ENCODE measurements around the gene LAMP5.

LAMP5 gene

DNA sequence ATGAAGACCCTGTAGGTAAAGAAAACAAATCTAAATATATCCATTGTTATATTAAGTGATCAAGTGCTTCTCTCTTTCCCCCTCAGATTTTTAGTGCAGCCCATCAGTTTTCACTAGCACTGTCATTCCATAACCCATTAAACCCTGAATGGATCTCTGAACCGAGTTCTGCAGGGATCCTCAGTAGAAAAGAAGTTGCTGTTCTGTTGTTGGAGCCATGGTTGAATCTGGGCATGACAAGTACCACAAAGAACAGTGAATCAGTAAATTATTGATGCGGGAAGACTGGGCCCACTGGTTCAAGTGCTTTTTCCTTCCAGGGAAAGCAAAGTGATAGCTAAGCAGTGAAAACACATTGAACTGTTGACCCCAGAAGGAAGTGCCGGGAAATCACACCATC lies 60.4 kb downstream of the LAMP5 start:
- H3K36me3 ChIP-seq (ENCODE audit: control insufficient read depth, insufficient read depth, low read length): no peaks in the 10 kb centered on the region
- H3K9me3 ChIP-seq (ENCODE audit: control insufficient read depth, insufficient read depth, low read length): no peaks in the 10 kb centered on the region
- peaks cover 42% of the 10 kb centered on the region for H3K4me1 ChIP-seq (ENCODE audit: control insufficient read depth, insufficient read depth, low read length)
- no peak overlapping the region for H3K4me3 ChIP-seq (ENCODE audit: low read depth, low read length)
- peaks cover 27% of the 10 kb centered on the region for H3K27me3 ChIP-seq (ENCODE audit: control insufficient read depth, insufficient read depth, low read length)
- H3K9ac ChIP-seq (ENCODE audit: low read depth, low read length): no peak overlapping the region

DNA sequence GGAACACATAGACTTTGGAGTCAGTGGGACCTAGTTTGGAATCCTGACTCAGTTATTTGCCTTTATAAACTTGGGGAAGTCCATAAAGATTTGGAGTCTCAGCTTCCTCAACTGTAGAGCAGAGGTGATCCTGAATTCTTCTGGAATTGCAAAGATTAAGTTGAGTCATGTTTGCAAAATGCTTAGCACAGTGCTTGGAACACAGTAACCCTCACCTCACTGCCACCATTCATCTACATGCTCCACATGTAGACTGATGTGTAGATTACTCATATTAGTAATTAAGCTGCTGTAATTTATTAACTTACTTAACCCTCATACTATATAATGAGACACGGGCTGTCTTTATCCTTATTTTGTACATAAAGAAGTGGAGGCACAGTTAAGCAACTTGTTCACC lies 61.4 kb downstream of the LAMP5 start:
- no peak overlapping the region for H3K4me3 ChIP-seq (ENCODE audit: low read depth, low read length)
- H3K9ac ChIP-seq (ENCODE audit: low read depth, low read length): no peak overlapping the region
- peaks cover 42% of the 10 kb centered on the region for H3K4me1 ChIP-seq (ENCODE audit: control insufficient read depth, insufficient read depth, low read length)
- no peaks in the 10 kb centered on the region for H3K9me3 ChIP-seq (ENCODE audit: control insufficient read depth, insufficient read depth, low read length)
- no peaks in the 10 kb centered on the region for H3K36me3 ChIP-seq (ENCODE audit: control insufficient read depth, insufficient read depth, low read length)
- peaks cover 27% of the 10 kb centered on the region for H3K27me3 ChIP-seq (ENCODE audit: control insufficient read depth, insufficient read depth, low read length)

DNA sequence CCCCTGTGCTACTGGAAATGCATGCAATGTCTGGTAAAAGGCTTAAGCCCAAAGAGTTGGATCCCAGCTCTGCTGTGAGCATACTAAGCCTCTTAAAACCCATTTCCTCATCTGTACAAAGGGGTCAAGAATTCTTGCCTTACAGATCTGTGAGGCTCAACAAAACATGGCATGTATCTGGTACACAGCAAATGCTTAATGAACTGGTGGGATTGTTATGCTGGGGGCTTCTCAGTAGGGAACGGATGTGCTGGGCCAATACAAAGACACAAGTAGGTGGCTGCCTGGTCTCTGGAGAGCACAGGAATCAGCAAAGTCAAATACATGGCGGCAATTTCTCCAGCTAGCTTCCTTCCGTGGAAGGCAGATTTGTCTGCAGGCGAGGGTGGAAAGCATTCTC lies 62.3 kb downstream of the LAMP5 start:
- no peak overlapping the region for H3K4me3 ChIP-seq (ENCODE audit: low read depth, low read length)
- H3K9ac ChIP-seq (ENCODE audit: low read depth, low read length): no peak overlapping the region
- peaks cover 27% of the 10 kb centered on the region for H3K27me3 ChIP-seq (ENCODE audit: control insufficient read depth, insufficient read depth, low read length)
- peaks cover 40% of the 10 kb centered on the region for H3K4me1 ChIP-seq (ENCODE audit: control insufficient read depth, insufficient read depth, low read length)
- H3K9me3 ChIP-seq (ENCODE audit: control insufficient read depth, insufficient read depth, low read length): no peaks in the 10 kb centered on the region
- H3K36me3 ChIP-seq (ENCODE audit: control insufficient read depth, insufficient read depth, low read length): no peaks in the 10 kb centered on the region

DNA sequence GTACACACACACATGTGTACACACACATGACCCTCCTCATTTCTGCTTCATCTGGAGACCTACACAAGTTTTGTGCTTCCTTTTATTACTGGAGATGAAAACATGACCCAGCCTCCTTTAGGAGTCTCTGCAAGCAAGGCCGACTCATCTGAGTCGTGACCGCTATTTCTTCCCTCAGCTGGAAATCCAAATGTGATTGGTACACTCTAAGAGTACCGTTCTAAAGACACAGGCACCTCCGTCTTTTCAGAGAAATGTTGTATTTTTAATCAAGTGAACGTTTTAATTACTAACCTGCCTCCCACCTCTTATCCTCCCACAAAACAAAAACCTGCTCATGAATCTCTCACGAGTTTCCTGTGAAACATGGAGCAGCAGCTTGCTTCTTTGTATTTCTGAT lies 63.0 kb downstream of the LAMP5 start:
- H3K4me3 ChIP-seq (ENCODE audit: low read depth, low read length): no peak overlapping the region
- no peak overlapping the region for H3K9ac ChIP-seq (ENCODE audit: low read depth, low read length)
- H3K27me3 ChIP-seq (ENCODE audit: control insufficient read depth, insufficient read depth, low read length): peaks cover 27% of the 10 kb centered on the region
- no peaks in the 10 kb centered on the region for H3K9me3 ChIP-seq (ENCODE audit: control insufficient read depth, insufficient read depth, low read length)
- no peaks in the 10 kb centered on the region for H3K36me3 ChIP-seq (ENCODE audit: control insufficient read depth, insufficient read depth, low read length)
- peaks cover 33% of the 10 kb centered on the region for H3K4me1 ChIP-seq (ENCODE audit: control insufficient read depth, insufficient read depth, low read length)

DNA sequence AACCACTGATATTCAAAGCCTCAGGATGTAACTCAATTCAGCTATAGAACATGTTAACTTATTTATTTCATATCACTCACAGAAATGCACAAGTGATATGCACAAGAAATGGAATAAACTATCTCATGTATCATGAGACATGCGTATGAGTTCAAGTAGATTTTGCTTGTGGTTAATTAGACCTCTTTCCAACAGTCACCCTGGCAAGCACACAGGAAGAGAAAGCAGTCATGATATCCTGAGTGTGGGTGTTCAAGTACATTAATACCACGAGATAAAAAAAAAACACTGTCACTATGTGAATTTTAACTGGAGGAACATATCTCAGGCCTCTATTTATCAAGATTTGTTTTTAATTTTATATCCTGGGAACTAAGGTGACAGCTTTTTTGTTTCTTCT lies 64.2 kb downstream of the LAMP5 start:
- Histone ChIP-seq H3K36me3 (ENCODE audit: control insufficient read depth, insufficient read depth, low read length) (no peaks in the 10 kb centered on the region), H3K4me1 (ENCODE audit: control insufficient read depth, insufficient read depth, low read length) (peaks cover 26% of the 10 kb centered on the region), H3K9me3 (ENCODE audit: control insufficient read depth, insufficient read depth, low read length) (no peaks in the 10 kb centered on the region), H3K4me3 (ENCODE audit: low read depth, low read length) (no peak overlapping the region), H3K9ac (ENCODE audit: low read depth, low read length) (no peak overlapping the region), H3K27me3 (ENCODE audit: control insufficient read depth, insufficient read depth, low read length) (peaks cover 21% of the 10 kb centered on the region)
